CD4-positive, alpha-beta T cell treated with Interleukin-4 for 1 hour (primary cell): Measurements from ENCODE around the gene ABCA7.

Experiments
- DNase-seq, 2 donors: peaks; one replicate each; pipeline ENCODE4 v3.0.0-alpha.2; 2020 to 2022

ABCA7 gene

GRCh38 chr19:1003283-1003682, 36.6 kb upstream of the ABCA7 start:
- DNase-seq, result no peak

- no peak for DNase-seq
Measured at GRCh38 chr19:1004204-1004802, 35.6 kb upstream of the ABCA7 start.

GRCh38 chr19:1004803-1005664, 34.9 kb upstream of the ABCA7 start:
- no peak for DNase-seq

- DNase-seq, result no peak
Measured at GRCh38 chr19:1006711-1007398, 33.1 kb upstream of the ABCA7 start.

GRCh38 chr19:1007399-1008251, 32.3 kb upstream of the ABCA7 start:
- DNase-seq, result no peak

GRCh38 chr19:1008268-1009040, 31.5 kb upstream of the ABCA7 start:
- no peak for DNase-seq

GRCh38 chr19:1009041-1009980, 30.6 kb upstream of the ABCA7 start:
- DNase-seq, result no peak

- DNase-seq, result no peak
Measured at GRCh38 chr19:1009981-1010538, 29.8 kb upstream of the ABCA7 start.

- no peak for DNase-seq
Measured at GRCh38 chr19:1010586-1011510, 29.1 kb upstream of the ABCA7 start.

- no peak for DNase-seq
Measured at GRCh38 chr19:1011831-1012333, 28.0 kb upstream of the ABCA7 start.

GRCh38 chr19:1012334-1012733, 27.6 kb upstream of the ABCA7 start:
- no peak for DNase-seq

GRCh38 chr19:1013218-1013617, 26.7 kb upstream of the ABCA7 start:
- DNase-seq, result no peak

- DNase-seq, result no peak
Measured at GRCh38 chr19:1014161-1015060, 25.5 kb upstream of the ABCA7 start.

GRCh38 chr19:1015061-1015781, 24.7 kb upstream of the ABCA7 start:
- no peak for DNase-seq

- no peak for DNase-seq
Measured at GRCh38 chr19:1015782-1016646, 23.9 kb upstream of the ABCA7 start.

GRCh38 chr19:1016647-1017114, 23.2 kb upstream of the ABCA7 start:
- no peak for DNase-seq
